ENCODE measurements around the gene PCNX1.

Gene PCNX1

DNA sequence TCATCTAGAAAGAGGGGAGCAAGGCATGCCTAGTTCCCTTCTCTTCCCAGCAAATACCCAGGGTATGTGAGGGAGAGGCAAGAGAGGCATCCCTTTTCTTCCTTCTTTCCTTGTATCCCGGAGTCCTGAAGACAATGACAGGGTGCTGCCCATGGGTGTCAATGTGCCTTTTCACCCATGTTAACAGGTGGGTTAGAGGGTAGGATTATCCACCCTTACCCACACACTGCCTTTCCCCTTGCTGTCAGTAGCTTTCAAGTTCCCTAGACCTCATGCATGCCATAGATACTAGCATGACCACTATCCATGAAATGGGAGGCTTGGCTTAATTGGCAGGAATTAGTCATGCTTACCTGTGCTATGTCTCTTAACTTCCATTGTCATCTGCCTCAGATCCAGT is 36.3 kb upstream of the PCNX1 start:
- no peak overlapping the region for H3K4me3 ChIP-seq (replicated peaks; ENCODE audit: insufficient read depth, low read length)
- no peak overlapping the region for H3K27ac ChIP-seq (replicated peaks)
- H3K27me3 ChIP-seq (ENCODE audit: insufficient read depth, poor library complexity, severe bottlenecking): no peaks in the 10 kb centered on the region
- TF ChIP-seq POLR2AphosphoS5 (IDR thresholded peaks at IDR 0.05; ENCODE audit: low read depth) (no peak), GABPA (IDR thresholded peaks at IDR 0.05; ENCODE audit: low read depth) (no peak), SPI1 (IDR thresholded peaks at IDR 0.05; ENCODE audit: borderline replicate concordance, low read depth) (no peak), REST (IDR thresholded peaks at IDR 0.05; ENCODE audit: insufficient replicate concordance, low read depth) (no peak)
- TF ChIP-seq, protein P1, sequence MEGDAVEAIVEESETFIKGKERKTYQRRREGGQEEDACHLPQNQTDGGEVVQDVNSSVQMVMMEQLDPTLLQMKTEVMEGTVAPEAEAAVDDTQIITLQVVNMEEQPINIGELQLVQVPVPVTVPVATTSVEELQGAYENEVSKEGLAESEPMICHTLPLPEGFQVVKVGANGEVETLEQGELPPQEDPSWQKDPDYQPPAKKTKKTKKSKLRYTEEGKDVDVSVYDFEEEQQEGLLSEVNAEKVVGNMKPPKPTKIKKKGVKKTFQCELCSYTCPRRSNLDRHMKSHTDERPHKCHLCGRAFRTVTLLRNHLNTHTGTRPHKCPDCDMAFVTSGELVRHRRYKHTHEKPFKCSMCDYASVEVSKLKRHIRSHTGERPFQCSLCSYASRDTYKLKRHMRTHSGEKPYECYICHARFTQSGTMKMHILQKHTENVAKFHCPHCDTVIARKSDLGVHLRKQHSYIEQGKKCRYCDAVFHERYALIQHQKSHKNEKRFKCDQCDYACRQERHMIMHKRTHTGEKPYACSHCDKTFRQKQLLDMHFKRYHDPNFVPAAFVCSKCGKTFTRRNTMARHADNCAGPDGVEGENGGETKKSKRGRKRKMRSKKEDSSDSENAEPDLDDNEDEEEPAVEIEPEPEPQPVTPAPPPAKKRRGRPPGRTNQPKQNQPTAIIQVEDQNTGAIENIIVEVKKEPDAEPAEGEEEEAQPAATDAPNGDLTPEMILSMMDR (IDR thresholded peaks at IDR 0.05; ENCODE audit: insufficient read depth, low read length): no peak
- DNase-seq (ENCODE audit: low read depth in 1 of 2, low spot score in 1 of 2): no peak

GRCh38 chr14:70871863-70872677 is 35.2 kb upstream of the PCNX1 start:
- no peak for DNase-seq (ENCODE audit: low read depth in 1 of 2, low spot score in 1 of 2)
- H3K27ac ChIP-seq (replicated peaks): no peak overlapping the region
- no peak overlapping the region for H3K4me3 ChIP-seq (replicated peaks; ENCODE audit: insufficient read depth, low read length)
- no peaks in the 10 kb centered on the region for H3K27me3 ChIP-seq (ENCODE audit: insufficient read depth, poor library complexity, severe bottlenecking)
- TF ChIP-seq REST (IDR thresholded peaks at IDR 0.05; ENCODE audit: insufficient replicate concordance, low read depth) (no peak), SPI1 (IDR thresholded peaks at IDR 0.05; ENCODE audit: borderline replicate concordance, low read depth) (no peak), POLR2AphosphoS5 (IDR thresholded peaks at IDR 0.05; ENCODE audit: low read depth) (no peak), GABPA (IDR thresholded peaks at IDR 0.05; ENCODE audit: low read depth) (no peak)
- TF ChIP-seq, protein P1 (IDR thresholded peaks at IDR 0.05; ENCODE audit: insufficient read depth, low read length): no peak

- TF ChIP-seq POLR2AphosphoS5 (IDR thresholded peaks at IDR 0.05; ENCODE audit: low read depth) (no peak), GABPA (IDR thresholded peaks at IDR 0.05; ENCODE audit: low read depth) (no peak), REST (IDR thresholded peaks at IDR 0.05; ENCODE audit: insufficient replicate concordance, low read depth) (no peak), SPI1 (IDR thresholded peaks at IDR 0.05; ENCODE audit: borderline replicate concordance, low read depth) (no peak)
- TF ChIP-seq, protein P1 (IDR thresholded peaks at IDR 0.05; ENCODE audit: insufficient read depth, low read length): no peak
- Histone ChIP-seq H3K27ac (replicated peaks) (no peak overlapping the region), H3K27me3 (ENCODE audit: insufficient read depth, poor library complexity, severe bottlenecking) (no peaks in the 10 kb centered on the region), H3K4me3 (replicated peaks; ENCODE audit: insufficient read depth, low read length) (no peak overlapping the region)
- no peak for DNase-seq (ENCODE audit: low read depth in 1 of 2, low spot score in 1 of 2)
Measured at GRCh38 chr14:70872678-70873020, 34.6 kb upstream of the PCNX1 start.
